Motor neuron (in vitro differentiated cells): ENCODE measurements around the gene SLC6A1. TPM values are rescaled to one million over a fixed set of nuclear protein-coding genes. Genes with fewer than 3 reads are reported as not detected.

Experiments
- ATAC-seq, 8 experiments: fragments of 200-7000 bp; cut with Tn5 transposase; replicated peaks in 6 of 8; 2 replicates each; pipeline ENCODE4 v1.8.0; 2021; ENCODE audit warnings: mild to moderate bottlenecking in 8 of 8, moderate library complexity in 8 of 8
- H3K27ac ChIP-seq, 2 donors: fragments of 250-450 bp; sonication (Bioruptor Pico); 2 replicates each; pipeline ENCODE4 v1.9.0; 2021; ENCODE audit warnings: antibody characterized with exemption in 2 of 2, mild to moderate bottlenecking in 2 of 2, moderate library complexity in 1 of 2
- H3K4me1 ChIP-seq, 2 donors: fragments of 250-450 bp; sonication (Bioruptor Pico); replicated peaks in 1 of 2; 2 replicates each; pipeline ENCODE4 v1.6.1; 2021; ENCODE audit warnings: antibody characterized with exemption in 2 of 2, mild to moderate bottlenecking in 2 of 2, moderate library complexity in 1 of 2
- H3K4me3 ChIP-seq, 5 donors: fragments of 250-450 bp; sonication (Bioruptor Pico); 2 replicates each; pipeline ENCODE4 v1.9.0; 2021; ENCODE audit warnings: antibody characterized with exemption in 5 of 5, mild to moderate bottlenecking in 5 of 5, moderate library complexity in 4 of 5
- WGBS, 10 experiments: fragments of 450-650 bp; shearing (Covaris generic); methylation state at CpG; one replicate each; pipeline ENCODE4 v1.0.0; 2022; 5-methylcytosine and 5-hydroxymethylcytosine counted together
- in situ Hi-C, 9 experiments: fragments of 400-800 bp; cut with MboI; loops; one replicate each; pipeline ENCODE4 v1.15.0; 2021; ENCODE audit warnings: low sequenced_read_pairs in 9 of 9, low pct_unique_long_range_greater_than_20kb in 2 of 9; ENCODE audit not compliant: unreplicated experiment in 9 of 9
- total RNA-seq, 8 experiments: library from RNA; unstranded; fragments of 300-600 nt; gene quantifications; 2 replicates each; pipeline versions ENCODE4 v1.2.3 to v1.2.4, GENCODE V29; 2022

The SLC6A1 gene
- total RNA-seq, 8 experiments from 2014 or later = 0.50 to 80.6 (median 1.2) TPM

DNA sequence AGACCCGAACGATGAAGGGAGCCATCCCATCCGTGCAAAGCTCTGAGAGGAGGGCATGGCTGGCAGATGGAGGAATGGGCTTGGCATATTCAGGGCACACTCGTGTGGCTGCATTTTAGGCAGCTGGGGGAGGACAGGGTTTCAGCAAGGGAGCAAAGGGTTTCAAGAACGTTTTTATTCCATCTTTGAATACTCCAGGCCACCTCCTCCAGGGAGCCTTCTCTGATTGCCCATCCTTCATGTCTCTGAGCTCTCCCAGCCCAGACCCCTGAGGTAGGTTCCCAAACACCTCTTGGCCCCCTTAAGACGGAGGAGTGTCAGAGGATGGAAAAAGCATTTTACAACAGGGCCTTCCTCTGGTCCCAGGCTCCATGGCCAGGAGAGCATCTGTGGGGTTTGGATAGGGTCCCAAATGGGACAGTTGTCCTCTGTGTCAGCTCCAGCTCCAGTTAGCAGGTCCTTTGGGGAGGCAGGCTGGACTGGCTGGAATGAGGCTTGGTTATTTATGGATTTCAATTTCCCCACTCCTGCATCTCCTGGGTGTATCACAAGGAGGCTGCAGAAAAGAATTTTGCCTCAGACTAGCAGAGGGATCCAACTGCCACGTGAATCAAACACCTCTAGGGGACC, 17.7 kb upstream of the SLC6A1 start:
- Histone ChIP-seq H3K4me1 (peaks cover 0 to 7% of the 10 kb centered on the region in 2 donors), H3K4me3 (no peak overlapping the region), H3K27ac (no peak overlapping the region)
- WGBS, 10 experiments = 0 to 67% (median 25%) methylated on average over 1 to 4 of the region's 7 CpGs; no CpG with 5 or more reads in 2 of the 10 experiments
- no peak for ATAC-seq
- in situ Hi-C loops = no loop called here

DNA sequence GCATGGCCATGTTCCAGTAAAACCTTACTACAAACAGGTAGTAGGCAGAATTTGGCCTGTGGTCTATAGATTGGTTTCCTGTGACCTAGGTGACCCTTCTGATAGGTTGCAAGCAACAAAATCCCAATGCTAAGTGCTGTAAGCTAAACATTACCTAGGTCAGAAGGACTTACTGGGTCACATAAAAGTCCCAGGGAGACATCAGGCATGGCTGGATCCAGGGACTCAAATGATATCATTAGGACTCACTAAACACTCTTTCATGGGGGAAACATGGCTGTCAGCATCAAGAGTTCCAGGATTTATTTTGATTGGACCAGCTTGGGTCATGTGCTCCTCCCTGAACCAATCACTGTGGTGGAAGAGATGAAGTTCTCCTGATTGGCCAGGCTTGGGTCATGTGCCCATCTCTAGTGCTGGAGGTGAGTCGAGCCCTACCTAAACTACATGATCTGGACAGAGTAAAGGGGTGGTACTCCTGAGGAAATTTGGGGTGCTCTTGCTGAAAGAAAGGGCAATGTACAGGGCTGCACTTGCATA, 16.8 kb upstream of the SLC6A1 start:
- H3K4me3 ChIP-seq = no peak overlapping the region
- no peak for ATAC-seq
- WGBS, 10 experiments = 17 to 67% (median 50%) methylated on average over 1 of the region's 1 CpG; no CpG with 5 or more reads in 6 of the 10 experiments

DNA sequence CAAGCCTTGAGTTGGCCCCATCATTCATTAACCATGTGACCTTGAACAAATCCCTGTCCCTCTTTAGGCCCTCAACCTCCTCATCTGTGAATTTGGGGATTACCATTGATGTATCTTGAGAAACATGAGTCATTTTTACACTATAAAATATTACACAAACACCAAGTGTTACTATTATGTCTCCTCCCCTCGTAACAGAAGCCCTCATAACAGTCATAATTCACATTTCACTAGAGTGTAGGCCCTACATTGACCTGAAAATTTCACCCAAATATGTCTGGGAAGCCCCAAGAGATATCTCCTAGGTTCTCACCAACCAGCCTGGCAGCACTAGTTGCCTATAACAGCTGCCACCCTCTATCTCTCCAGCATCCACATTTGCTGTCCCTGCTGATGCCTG, 15.8 kb upstream of the SLC6A1 start:
- no peak for ATAC-seq
- in situ Hi-C loops = no loop called here
- peaks cover 0 to 7% of the 10 kb centered on the region in 2 donors for H3K4me1 ChIP-seq
- H3K27ac ChIP-seq = no peak overlapping the region
- 0 to 88% (median 65%) methylated on average over 1 of the region's 1 CpG; no CpG with 5 or more reads in 4 of the 10 experiments for WGBS, 10 experiments
- no peak overlapping the region for H3K4me3 ChIP-seq

More for the DNA sequence above, 16.8 kb upstream of the SLC6A1 start:
- Histone ChIP-seq H3K4me1 (peaks cover 0 to 7% of the 10 kb centered on the region in 2 donors), H3K27ac (no peak overlapping the region)
- in situ Hi-C loops = no loop called here

DNA sequence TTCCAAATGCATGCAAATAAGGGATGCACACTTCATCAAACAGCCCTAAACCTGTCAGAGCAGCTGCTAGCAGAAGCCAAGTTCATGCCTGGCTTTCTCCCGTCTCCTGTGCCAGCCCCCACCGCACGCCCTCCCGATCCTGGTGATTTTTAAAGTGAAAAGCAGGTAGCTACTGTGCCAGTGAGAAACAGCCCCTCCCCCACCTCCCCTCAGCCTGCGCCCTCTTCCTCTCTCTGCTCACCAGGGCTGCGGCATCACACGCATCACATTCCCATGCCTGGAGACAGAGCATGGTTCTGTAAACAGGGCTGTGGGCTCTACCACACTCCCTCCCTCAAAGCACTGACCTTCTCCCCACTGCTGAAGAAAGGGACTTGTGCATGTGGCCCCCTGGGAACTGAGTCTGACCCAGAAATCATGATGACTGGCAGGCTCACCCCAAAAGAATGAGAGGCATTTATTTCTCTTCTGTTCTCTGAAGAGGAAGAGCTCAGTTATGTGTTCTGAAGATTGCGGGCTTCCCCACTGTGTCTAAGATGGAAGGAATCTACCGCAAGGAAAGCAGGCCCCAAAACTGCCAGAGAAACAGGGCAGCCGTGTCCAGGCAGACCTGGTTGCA, 14.5 kb upstream of the SLC6A1 start:
- 0 to 100% (median 10%) methylated on average over 1 to 4 of the region's 10 CpGs; no CpG with 5 or more reads in 5 of the 10 experiments for WGBS, 10 experiments
- H3K4me3 ChIP-seq = no peak overlapping the region

DNA sequence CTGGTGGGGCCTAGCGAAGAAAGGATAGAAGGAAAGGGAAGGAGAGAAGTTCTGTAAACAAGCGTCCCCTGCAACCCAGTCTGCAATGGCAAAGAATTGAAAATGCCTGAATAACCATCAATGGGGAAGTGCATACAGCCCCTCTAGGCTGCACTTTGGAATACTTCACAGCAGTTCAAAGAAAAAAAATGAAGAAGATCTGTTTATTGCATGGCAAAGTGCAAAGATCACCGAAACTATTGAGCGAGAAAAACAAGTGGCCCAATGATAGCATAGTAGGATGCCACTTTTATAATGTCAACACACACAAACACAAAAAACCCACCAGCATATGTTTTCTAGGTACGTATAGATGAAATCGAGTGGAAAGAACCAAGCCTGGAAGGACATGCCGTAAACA, 13.6 kb upstream of the SLC6A1 start:
- H3K4me3 ChIP-seq = no peak overlapping the region
- no peak overlapping the region for H3K27ac ChIP-seq
- H3K4me1 ChIP-seq = peaks cover 0 to 7% of the 10 kb centered on the region in 2 donors
- WGBS, 10 experiments = 57 to 96% (median 83%) methylated on average over 2 to 7 of the region's 7 CpGs
- in situ Hi-C loops = no loop called here
- ATAC-seq = no peak

More for the DNA sequence above, 14.5 kb upstream of the SLC6A1 start:
- Histone ChIP-seq H3K27ac (no peak overlapping the region), H3K4me1 (peaks cover 0 to 7% of the 10 kb centered on the region in 2 donors)
- in situ Hi-C loops = no loop called here
- peak in 5 of 8 experiments; percentile 63 to 96 (median 77) for ATAC-seq

DNA sequence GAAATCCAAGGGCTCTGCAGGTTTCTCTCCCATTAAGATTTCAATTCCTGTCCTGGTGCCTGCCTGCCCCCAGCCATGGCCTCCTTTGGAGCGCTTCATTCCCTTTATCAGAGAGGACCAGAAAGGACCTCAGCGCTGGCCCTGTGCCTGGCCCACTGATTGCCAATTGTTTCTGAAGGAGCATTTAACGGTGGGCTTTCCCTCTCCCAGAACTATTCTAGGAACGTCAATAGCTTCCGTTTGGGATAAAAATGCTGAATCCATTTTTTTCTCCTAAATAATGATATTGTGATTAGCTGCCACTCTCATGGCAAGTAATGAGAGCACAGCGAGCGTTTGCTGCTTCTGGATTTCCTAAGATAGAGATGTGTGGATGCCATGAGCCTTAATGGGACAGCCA, 12.2 kb upstream of the SLC6A1 start:
- ATAC-seq = no peak
- in situ Hi-C loops = no loop called here
- Histone ChIP-seq H3K27ac (no peak overlapping the region), H3K4me1 (peaks cover 0 to 7% of the 10 kb centered on the region in 2 donors), H3K4me3 (no peak overlapping the region)
- 33 to 100% (median 88%) methylated on average over 1 to 5 of the region's 7 CpGs; no CpG with 5 or more reads in 4 of the 10 experiments for WGBS, 10 experiments

DNA sequence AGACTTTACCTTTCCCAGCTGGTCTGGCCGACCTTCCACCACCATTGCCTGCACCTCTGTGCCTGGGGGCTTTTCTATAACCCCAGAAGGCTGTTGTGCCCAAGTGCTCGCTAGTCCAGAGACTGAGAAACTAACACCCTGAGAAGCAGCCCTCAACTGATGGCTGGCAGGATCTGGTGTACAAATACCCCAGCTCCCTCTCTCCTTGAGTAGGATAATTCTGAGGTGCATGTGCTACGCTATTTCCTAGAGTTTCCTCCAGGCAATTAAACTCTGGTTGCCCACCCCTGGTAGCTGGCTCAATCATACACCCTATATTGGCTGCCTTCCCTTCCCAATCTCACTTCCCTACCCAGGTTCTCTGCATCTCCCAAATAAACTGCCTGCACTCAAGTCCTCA, 11.5 kb upstream of the SLC6A1 start:
- Histone ChIP-seq H3K4me3 (no peak overlapping the region), H3K27ac (no peak overlapping the region), H3K4me1 (peaks cover 0 to 7% of the 10 kb centered on the region in 2 donors)
- 40 to 100% (median 72%) methylated on average over 1 to 2 of the region's 3 CpGs; no CpG with 5 or more reads in 6 of the 10 experiments for WGBS, 10 experiments
- no peak for ATAC-seq
- in situ Hi-C loops = no loop called here

DNA sequence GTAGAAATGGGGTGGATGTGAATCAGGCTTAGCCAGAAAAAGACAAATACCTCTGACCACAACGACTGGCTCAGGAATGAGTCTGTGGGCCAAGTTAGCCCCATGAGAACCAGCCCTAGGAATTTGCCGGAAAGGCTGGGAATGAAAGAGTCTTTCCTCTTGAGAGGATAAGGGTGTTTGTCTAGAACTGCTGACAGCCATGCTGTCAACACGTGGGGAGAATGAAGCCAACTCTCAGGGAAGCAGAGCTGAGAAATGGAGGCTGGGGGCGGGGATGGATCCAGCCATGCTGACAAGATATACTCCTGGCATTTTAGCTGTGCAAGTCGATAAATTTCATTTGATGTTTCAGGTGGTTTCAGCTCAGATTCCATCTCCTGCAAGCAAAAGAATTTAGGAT, 10.6 kb upstream of the SLC6A1 start:
- ATAC-seq = no peak
- Histone ChIP-seq H3K27ac (no peak overlapping the region), H3K4me3 (no peak overlapping the region), H3K4me1 (peaks cover 0 to 7% of the 10 kb centered on the region in 2 donors)
- WGBS, 10 experiments = 0 to 73% (median 62%) methylated on average over 1 to 5 of the region's 5 CpGs; no CpG with 5 or more reads in 2 of the 10 experiments
- in situ Hi-C loops = no loop called here

DNA sequence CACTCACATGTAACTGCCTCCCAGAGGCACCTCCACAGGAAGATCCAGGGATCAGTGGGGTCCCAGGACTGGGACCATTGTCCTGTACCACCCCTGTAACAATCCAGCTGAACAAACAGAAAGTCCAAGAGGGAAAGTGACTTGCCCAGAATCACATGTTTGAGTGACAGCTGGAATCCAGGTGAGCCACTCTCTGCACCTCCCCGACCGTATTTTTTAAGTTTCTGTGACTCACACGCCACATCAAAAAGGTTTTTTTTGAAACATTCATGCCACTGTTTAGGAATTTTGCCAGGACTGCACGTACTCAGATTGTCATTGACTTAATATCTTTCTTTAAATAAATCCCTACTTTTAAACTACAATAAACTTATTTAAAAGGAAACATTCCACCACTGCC, 9.8 kb upstream of the SLC6A1 start:
- no peak for ATAC-seq
- in situ Hi-C loops = no loop called here
- WGBS, 10 experiments = 3 to 100% (median 33%) methylated on average over 1 to 4 of the region's 4 CpGs; no CpG with 5 or more reads in 1 of the 10 experiments
- Histone ChIP-seq H3K27ac (no peak overlapping the region), H3K4me1 (peaks cover 0 to 5% of the 10 kb centered on the region in 2 donors), H3K4me3 (no peak overlapping the region)

DNA sequence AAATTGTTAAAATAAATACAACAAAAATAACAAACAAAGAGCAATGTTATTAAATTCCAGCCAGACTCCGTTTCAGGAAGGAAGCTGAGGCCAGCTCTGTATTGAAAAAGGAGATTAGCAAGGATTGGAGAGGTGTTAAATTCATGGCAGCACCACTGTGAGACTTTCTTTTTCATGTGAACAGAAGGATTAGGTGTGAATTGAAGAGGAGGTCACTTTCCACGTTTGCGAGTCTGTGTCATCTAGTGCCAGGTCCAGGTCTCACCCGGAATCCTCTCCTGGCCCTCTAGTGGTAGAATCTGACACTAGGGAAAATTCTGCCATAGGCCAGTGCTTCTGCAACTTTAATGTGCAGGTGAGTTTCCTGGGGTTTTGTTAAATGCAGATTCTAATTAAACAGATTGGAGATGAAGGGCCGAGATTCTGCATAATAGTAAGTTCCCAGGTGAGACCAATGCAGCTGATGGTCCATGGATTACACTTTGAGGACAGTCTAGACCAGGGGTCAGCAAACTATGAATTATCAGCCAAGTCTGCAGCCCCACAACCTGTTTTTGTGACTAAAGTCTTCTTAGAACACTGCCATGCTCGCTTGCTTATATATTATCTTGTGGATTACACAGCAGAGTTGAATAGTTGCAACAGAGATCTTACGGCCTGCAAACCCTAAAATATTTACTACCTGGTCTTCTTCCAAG, 9.2 kb upstream of the SLC6A1 start:
- peak in 6 of 8 experiments; percentile 35 to 86 (median 66) for ATAC-seq
- no peak overlapping the region for H3K27ac ChIP-seq
- in situ Hi-C loops = no loop called here
- WGBS, 10 experiments = 0 to 83% (median 35%) methylated on average over 1 to 6 of the region's 7 CpGs; no CpG with 5 or more reads in 1 of the 10 experiments
- no peak overlapping the region for H3K4me3 ChIP-seq
- H3K4me1 ChIP-seq = peaks cover 0 to 4% of the 10 kb centered on the region in 2 donors

DNA sequence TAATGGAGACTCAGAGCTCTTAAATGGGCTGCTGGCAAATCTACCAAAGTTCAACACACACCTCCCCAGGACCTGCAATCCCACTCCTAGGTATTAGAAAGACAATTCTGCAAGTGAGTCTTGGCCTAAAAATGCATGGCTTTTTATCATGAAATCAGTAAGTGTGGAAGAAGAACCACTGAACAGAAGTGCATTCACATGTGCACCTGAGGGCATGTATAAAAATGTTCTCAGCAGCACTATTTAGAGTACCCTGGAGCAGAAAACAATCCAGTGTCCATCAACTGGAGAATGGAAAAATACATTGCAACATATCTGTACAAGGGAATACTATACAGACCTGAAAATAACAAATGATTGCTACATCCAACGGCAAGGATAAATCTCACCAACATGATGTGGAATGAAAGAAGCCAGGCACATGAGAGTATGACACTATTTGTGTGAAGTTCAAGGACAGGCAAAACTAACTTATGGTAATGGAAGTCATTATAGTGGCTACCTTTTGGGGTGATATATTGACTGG, 8.1 kb upstream of the SLC6A1 start:
- H3K4me1 ChIP-seq = peaks cover 0 to 8% of the 10 kb centered on the region in 2 donors
- in situ Hi-C loops = no loop called here
- no peak for ATAC-seq
- H3K27ac ChIP-seq = no peak overlapping the region
- 0 to 100% (median 78%) methylated on average over 1 of the region's 1 CpG; no CpG with 5 or more reads in 3 of the 10 experiments for WGBS, 10 experiments
- no peak overlapping the region for H3K4me3 ChIP-seq

DNA sequence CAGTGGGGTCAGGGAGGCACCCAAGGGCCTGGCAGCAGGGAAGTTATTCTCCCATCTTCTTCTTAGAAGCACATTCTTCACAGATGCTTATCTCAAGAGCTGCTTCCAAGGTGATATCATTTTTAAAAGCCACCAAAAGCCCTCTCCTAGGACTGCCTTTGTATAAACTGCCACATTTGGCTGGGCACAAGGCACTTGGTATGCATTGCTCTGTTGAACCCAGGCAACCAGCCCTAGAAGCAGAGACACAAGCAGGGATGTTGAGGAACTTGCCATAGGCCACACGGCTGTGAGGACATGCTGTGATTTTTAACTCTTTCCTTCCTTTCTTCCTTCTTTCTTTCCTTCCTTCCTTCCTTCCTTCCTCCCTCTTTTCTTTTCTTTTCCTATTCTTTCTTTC, 7.4 kb upstream of the SLC6A1 start:
- H3K27ac ChIP-seq = no peak overlapping the region
- H3K4me1 ChIP-seq = peaks cover 0 to 8% of the 10 kb centered on the region in 2 donors
- WGBS, 10 experiments = 0 to 60% (median 17%) methylated on average over 1 of the region's 1 CpG; no CpG with 5 or more reads in 2 of the 10 experiments
- ATAC-seq = peak in 1 of 8 experiments; percentile 37
- in situ Hi-C loops = no loop called here
- H3K4me3 ChIP-seq = no peak overlapping the region

DNA sequence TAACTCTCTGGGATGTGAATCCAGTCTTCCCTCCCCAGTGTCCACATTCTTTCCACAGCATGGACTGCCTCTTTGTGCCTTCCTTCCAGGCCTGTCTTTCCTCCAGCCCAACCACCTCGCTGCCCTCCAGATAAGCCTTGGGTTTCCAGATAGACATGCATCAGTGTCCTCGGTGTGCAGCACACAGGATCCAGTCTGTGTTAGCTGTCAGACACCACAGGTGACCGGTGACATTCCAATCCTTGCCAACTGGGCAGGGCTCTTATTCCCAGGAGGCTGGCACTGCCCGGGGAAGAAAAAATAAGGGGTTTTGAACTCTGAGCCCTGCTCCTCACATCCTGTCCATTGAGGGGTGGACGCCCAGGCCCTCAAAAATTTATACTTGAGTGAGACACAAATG, 6.0 kb upstream of the SLC6A1 start:
- in situ Hi-C loops = no loop called here
- peaks cover 0 to 8% of the 10 kb centered on the region in 2 donors for H3K4me1 ChIP-seq
- no peak for ATAC-seq
- H3K27ac ChIP-seq = no peak overlapping the region
- 13 to 100% (median 80%) methylated on average over 1 to 5 of the region's 5 CpGs; no CpG with 5 or more reads in 3 of the 10 experiments for WGBS, 10 experiments
- H3K4me3 ChIP-seq = no peak overlapping the region
